GM20000 (cell line): Measurements from ENCODE around the gene GOLGA6L1.

Experiments used
- DNase-seq: peaks from one replicate; pipeline ENCODE4 v3.0.0; 2012; ENCODE audit warnings: low spot score
- TF ChIP-seq, protein P1 (sequence below): IDR thresholded peaks from 2 replicates; pipeline ENCODE4 v1.5.1; 2012; ENCODE audit warnings: mild to moderate bottlenecking, control low read depth; ENCODE audit errors: extremely low read depth, missing control alignments

The GOLGA6L1 gene

DNA sequence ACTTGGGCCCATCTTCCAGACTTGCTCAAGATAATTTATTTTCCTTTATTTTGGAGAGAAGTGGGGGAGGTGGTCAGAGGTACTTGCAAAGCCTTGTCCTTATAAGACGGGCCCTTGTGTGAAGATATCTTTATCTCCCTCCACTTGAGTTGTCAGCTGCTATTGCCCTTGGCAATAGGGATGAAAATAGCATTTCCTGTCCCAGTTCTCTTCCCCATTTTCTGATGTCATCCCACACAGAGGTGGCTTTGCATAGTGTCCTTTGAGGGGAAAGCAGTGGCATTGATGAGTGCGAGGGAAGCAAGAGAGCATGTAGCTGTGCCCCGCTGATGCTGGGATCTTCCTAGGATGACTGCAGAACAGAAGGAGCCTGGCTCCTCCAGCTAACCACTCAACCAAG lies 55.4 kb downstream of the GOLGA6L1 start:
- no peak for DNase-seq
- TF ChIP-seq, protein P1, sequence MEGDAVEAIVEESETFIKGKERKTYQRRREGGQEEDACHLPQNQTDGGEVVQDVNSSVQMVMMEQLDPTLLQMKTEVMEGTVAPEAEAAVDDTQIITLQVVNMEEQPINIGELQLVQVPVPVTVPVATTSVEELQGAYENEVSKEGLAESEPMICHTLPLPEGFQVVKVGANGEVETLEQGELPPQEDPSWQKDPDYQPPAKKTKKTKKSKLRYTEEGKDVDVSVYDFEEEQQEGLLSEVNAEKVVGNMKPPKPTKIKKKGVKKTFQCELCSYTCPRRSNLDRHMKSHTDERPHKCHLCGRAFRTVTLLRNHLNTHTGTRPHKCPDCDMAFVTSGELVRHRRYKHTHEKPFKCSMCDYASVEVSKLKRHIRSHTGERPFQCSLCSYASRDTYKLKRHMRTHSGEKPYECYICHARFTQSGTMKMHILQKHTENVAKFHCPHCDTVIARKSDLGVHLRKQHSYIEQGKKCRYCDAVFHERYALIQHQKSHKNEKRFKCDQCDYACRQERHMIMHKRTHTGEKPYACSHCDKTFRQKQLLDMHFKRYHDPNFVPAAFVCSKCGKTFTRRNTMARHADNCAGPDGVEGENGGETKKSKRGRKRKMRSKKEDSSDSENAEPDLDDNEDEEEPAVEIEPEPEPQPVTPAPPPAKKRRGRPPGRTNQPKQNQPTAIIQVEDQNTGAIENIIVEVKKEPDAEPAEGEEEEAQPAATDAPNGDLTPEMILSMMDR, result no peak

DNA sequence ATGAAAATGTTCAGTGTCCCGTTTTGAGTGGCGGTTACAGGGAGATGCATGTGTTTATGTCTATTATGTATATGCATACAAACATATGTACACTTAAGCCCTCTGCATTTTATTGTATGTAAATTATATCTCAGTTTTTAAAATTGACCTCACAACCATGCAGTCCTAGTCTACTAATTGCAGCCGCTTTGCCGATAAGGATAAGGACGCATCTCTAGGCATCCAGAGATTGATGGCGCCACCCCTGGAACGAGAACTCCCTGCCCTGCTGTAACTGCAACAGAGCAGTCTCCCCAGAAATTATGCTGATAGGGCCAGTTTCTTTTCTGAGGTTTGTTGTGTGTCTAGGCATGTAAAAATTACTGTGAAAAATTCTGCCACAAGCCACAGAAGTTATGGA lies 56.9 kb downstream of the GOLGA6L1 start:
- TF ChIP-seq, protein P1, result no peak
- DNase-seq, result no peak
